H9 (cell line): Measurements from ENCODE around the gene ETV6. TPM values are rescaled to one million over a fixed set of nuclear protein-coding genes. Genes with fewer than 3 reads are reported as not detected.

Source experiments
- DNase-seq: peaks from one replicate; pipeline ENCODE4 v3.0.0-alpha.2; 2017
- H2AFZ ChIP-seq: one replicate; pipeline ENCODE4 v1.6.1; 2013; ENCODE audit warnings: mild to moderate bottlenecking, low read length, control low read depth, moderate library complexity
- H2AK5ac ChIP-seq: 2 replicates; pipeline ENCODE4 v1.6.1; 2013; ENCODE audit warnings: low read length, control low read depth, mixed read lengths; ENCODE audit not compliant: insufficient read length
- H2BK120ac ChIP-seq: one replicate; pipeline ENCODE4 v1.6.1; 2013; ENCODE audit warnings: low read depth, mild to moderate bottlenecking, low read length, control low read depth, inconsistent platforms; ENCODE audit not compliant: poor library complexity, severe bottlenecking
- H2BK12ac ChIP-seq: 2 replicates; pipeline ENCODE4 v1.6.1; 2013; ENCODE audit warnings: low read length, control low read depth, mixed read lengths, low read depth; ENCODE audit not compliant: insufficient read length
- H2BK15ac ChIP-seq: 2 replicates; pipeline ENCODE4 v1.6.1; 2013; ENCODE audit warnings: low read depth, low read length, control low read depth
- H2BK20ac ChIP-seq: one replicate; pipeline ENCODE4 v1.6.1; 2013; ENCODE audit warnings: low read depth, mild to moderate bottlenecking, low read length, control low read depth, inconsistent platforms; ENCODE audit not compliant: poor library complexity, severe bottlenecking
- H2BK5ac ChIP-seq: 2 replicates; pipeline ENCODE4 v1.6.1; 2013; ENCODE audit warnings: low read length, control low read depth, mixed read lengths; ENCODE audit not compliant: insufficient read length
- H3K14ac ChIP-seq: 2 replicates; pipeline ENCODE4 v1.6.1; 2013; ENCODE audit warnings: low read length, control low read depth; ENCODE audit not compliant: insufficient read depth
- H3K18ac ChIP-seq: 2 replicates; pipeline ENCODE4 v1.6.1; 2013; ENCODE audit warnings: low read depth, mild to moderate bottlenecking, mixed read lengths, low read length, control low read depth; ENCODE audit not compliant: insufficient read length
- H3K23ac ChIP-seq: 2 replicates; pipeline ENCODE4 v1.6.1; 2013; ENCODE audit warnings: low read length, control low read depth, mixed read lengths, low read depth; ENCODE audit not compliant: insufficient read length
- H3K23me2 ChIP-seq: 2 replicates; pipeline ENCODE4 v1.6.1; 2013; ENCODE audit warnings: low read depth, mild to moderate bottlenecking, mixed read lengths, low read length, control low read depth; ENCODE audit not compliant: insufficient read length, poor library complexity, severe bottlenecking
- H3K27ac ChIP-seq: 2 replicates; pipeline ENCODE4 v1.5.1; 2013; ENCODE audit warnings: low read length, control low read depth, mixed read lengths, low read depth; ENCODE audit not compliant: insufficient read length
- H3K27me3 ChIP-seq: 2 replicates; pipeline ENCODE4 v1.6.1; 2013; ENCODE audit warnings: low read length, control low read depth, inconsistent platforms; ENCODE audit not compliant: insufficient read depth
- H3K4ac ChIP-seq: 2 replicates; pipeline ENCODE4 v1.6.1; 2013; ENCODE audit warnings: low read depth, mild to moderate bottlenecking, control low read depth, inconsistent platforms, low read length, moderate library complexity
- H3K4me1 ChIP-seq: 2 replicates; pipeline ENCODE4 v1.6.1; 2013; ENCODE audit warnings: low read length, control low read depth, inconsistent platforms; ENCODE audit not compliant: insufficient read depth
- H3K4me2 ChIP-seq: 2 replicates; pipeline ENCODE4 v1.6.1; 2013; ENCODE audit warnings: low read length, control low read depth, mixed read lengths; ENCODE audit not compliant: insufficient read length, insufficient read depth
- H3K56ac ChIP-seq: 2 replicates; pipeline ENCODE4 v1.6.1; 2013; ENCODE audit warnings: low read depth, mild to moderate bottlenecking, mixed read lengths, low read length, control low read depth; ENCODE audit not compliant: insufficient read length
- H3K79me1 ChIP-seq: 2 replicates; pipeline ENCODE4 v1.6.1; 2013; ENCODE audit warnings: low read depth, mild to moderate bottlenecking, moderate library complexity, low read length, control low read depth, inconsistent platforms; ENCODE audit not compliant: insufficient read depth, poor library complexity, severe bottlenecking
- H3K79me2 ChIP-seq: 2 replicates; pipeline ENCODE4 v1.6.1; 2013; ENCODE audit warnings: low read length, control low read depth, inconsistent platforms; ENCODE audit not compliant: insufficient read depth
- H3K9ac ChIP-seq: 2 replicates; pipeline ENCODE4 v1.6.1; 2013; ENCODE audit warnings: low read length, control low read depth, mixed read lengths; ENCODE audit not compliant: insufficient read length; ENCODE audit errors: extremely low read depth
- H3K9me3 ChIP-seq: one replicate; pipeline ENCODE4 v1.6.1; 2013; ENCODE audit warnings: low read depth, low read length, inconsistent platforms; ENCODE audit not compliant: control insufficient read depth
- H3T11ph ChIP-seq: one replicate; pipeline ENCODE4 v1.6.1; 2013; ENCODE audit warnings: mild to moderate bottlenecking, low read length, control low read depth, inconsistent platforms
- H4K20me1 ChIP-seq: one replicate; pipeline ENCODE4 v1.6.1; 2013; ENCODE audit not compliant: control insufficient read depth, insufficient read length, insufficient read depth
- H4K5ac ChIP-seq: 2 replicates; pipeline ENCODE4 v1.6.1; 2013; ENCODE audit warnings: low read depth, mild to moderate bottlenecking, mixed read lengths, low read length, control low read depth; ENCODE audit not compliant: insufficient read length
- H4K8ac ChIP-seq: replicated peaks from 2 replicates; pipeline ENCODE4 v1.6.1; 2013; ENCODE audit warnings: low read length, control low read depth, mixed read lengths, low read depth; ENCODE audit not compliant: insufficient read length
- H4K91ac ChIP-seq: 2 replicates; pipeline ENCODE4 v1.6.1; 2013; ENCODE audit warnings: low read depth, mild to moderate bottlenecking, moderate library complexity, mixed read lengths, low read length, control low read depth; ENCODE audit not compliant: insufficient read length
- H3K27ac Mint-ChIP-seq, 3 experiments: 2 replicates in 2 of 3; 3 replicates in 1 of 3; pipeline ENCODE4 v1.8.0; 2020 to 2021; ENCODE audit warnings: mixed read lengths in 3 of 3, mild to moderate bottlenecking in 1 of 3, moderate library complexity in 1 of 3
- H3K27me3 Mint-ChIP-seq: 2 replicates; pipeline ENCODE4 v1.8.0; 2021; ENCODE audit warnings: low read depth, mild to moderate bottlenecking, moderate library complexity, mixed read lengths
- H3K36me3 Mint-ChIP-seq, 3 experiments: 2 replicates in 2 of 3; 3 replicates in 1 of 3; pipeline ENCODE4 v1.8.0; 2020 to 2021; ENCODE audit warnings: low read depth in 3 of 3, mixed read lengths in 3 of 3; ENCODE audit not compliant: insufficient read depth in 1 of 3
- H3K4me1 Mint-ChIP-seq, 2 experiments: 2 replicates each; pipeline ENCODE4 v1.8.0; 2020; ENCODE audit warnings: mixed read lengths in 2 of 2
- H3K4me3 Mint-ChIP-seq, 2 experiments: 2 replicates in 1 of 2; 3 replicates in 1 of 2; pipeline ENCODE4 v1.8.0; 2020 to 2021; ENCODE audit warnings: mild to moderate bottlenecking in 2 of 2, mixed read lengths in 2 of 2, moderate library complexity in 1 of 2
- H3K9me3 Mint-ChIP-seq, 2 experiments: 2 replicates in 1 of 2; 3 replicates in 1 of 2; pipeline ENCODE4 v1.8.0; 2020; ENCODE audit warnings: mild to moderate bottlenecking in 2 of 2, mixed read lengths in 2 of 2, moderate library complexity in 1 of 2
- WGBS: extraction: QIAGEN DNeasy Blood & Tissue Kit; methylation state at CpG from one replicate; pipeline ENCODE4 v1.1.7; 2013; ENCODE audit warnings: missing lambda C conversion rate, low lambda C conversion rate, mixed read lengths; ENCODE audit not compliant: insufficient read length; ENCODE audit errors: extremely low coverage; 5-methylcytosine and 5-hydroxymethylcytosine counted together
- total RNA-seq: library from RNA; stranded (reverse); gene quantifications from 2 replicates; pipeline ENCODE4 v1.2.1, GENCODE V29; 2021
- TF ChIP-seq, protein P1 (sequence below): fragments of 200-600 bp; sonication (generic); conservative IDR thresholded peaks from 3 replicates; pipeline ENCODE4 v1.8.0; 2021; ENCODE audit warnings: antibody characterized with exemption, mild to moderate bottlenecking

The ETV6 gene
- total RNA-seq, 1 experiment from 2014 or later = 28.7 TPM

DNA sequence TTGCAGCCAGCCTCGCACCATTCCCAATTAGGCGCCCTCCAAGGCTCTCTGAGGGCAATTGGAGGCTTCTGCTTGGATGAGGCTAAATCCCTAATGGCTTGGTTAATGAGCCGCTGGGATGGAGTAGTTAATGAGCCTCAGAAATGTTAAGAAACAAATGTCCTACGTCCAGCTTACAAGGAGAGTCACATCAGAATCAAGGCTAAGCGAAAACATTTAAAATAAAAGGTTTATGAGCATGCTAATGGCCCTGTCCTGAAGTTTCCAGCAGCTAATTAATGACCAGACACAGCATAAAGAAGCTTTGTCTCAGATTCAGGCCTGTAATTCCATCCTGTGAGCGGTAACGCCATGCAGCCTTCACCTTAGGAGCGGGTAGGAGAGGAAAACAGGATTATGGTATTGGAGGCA, 220.6 kb downstream of the ETV6 start:
- H2BK20ac ChIP-seq = no peak overlapping the region
- H3K79me2 ChIP-seq = no peaks in the 10 kb centered on the region
- H2BK15ac ChIP-seq = no peak overlapping the region
- no peaks in the 10 kb centered on the region for H3K27me3 Mint-ChIP-seq
- H3K79me1 ChIP-seq = no peaks in the 10 kb centered on the region
- H3K9me3 Mint-ChIP-seq = peaks cover 13 to 16% of the 10 kb centered on the region in 2 experiments
- no peak overlapping the region for H3K27ac ChIP-seq
- no peak overlapping the region for H2BK120ac ChIP-seq
- H3K14ac ChIP-seq = no peak overlapping the region; the same call in 1 of the 2 replicates
- no peak overlapping the region for H3K56ac ChIP-seq
- H3K4me1 Mint-ChIP-seq = peaks cover 0 to 1% of the 10 kb centered on the region in 2 experiments; a peak in 1 of 4 replicates
- no peak overlapping the region for H2AK5ac ChIP-seq
- no peaks in the 10 kb centered on the region for H3K9me3 ChIP-seq
- no peak overlapping the region for H3K4me2 ChIP-seq
- TF ChIP-seq, protein P1, sequence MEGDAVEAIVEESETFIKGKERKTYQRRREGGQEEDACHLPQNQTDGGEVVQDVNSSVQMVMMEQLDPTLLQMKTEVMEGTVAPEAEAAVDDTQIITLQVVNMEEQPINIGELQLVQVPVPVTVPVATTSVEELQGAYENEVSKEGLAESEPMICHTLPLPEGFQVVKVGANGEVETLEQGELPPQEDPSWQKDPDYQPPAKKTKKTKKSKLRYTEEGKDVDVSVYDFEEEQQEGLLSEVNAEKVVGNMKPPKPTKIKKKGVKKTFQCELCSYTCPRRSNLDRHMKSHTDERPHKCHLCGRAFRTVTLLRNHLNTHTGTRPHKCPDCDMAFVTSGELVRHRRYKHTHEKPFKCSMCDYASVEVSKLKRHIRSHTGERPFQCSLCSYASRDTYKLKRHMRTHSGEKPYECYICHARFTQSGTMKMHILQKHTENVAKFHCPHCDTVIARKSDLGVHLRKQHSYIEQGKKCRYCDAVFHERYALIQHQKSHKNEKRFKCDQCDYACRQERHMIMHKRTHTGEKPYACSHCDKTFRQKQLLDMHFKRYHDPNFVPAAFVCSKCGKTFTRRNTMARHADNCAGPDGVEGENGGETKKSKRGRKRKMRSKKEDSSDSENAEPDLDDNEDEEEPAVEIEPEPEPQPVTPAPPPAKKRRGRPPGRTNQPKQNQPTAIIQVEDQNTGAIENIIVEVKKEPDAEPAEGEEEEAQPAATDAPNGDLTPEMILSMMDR = no peak
- H4K8ac ChIP-seq = no peak overlapping the region
- no peak overlapping the region for H2AFZ ChIP-seq
- H3K23ac ChIP-seq = no peak overlapping the region
- H4K20me1 ChIP-seq = no peaks in the 10 kb centered on the region
- no peaks in the 10 kb centered on the region for H3K27me3 ChIP-seq
- H3K9ac ChIP-seq = no peak overlapping the region
- H3K36me3 Mint-ChIP-seq = peaks cover 27 to 47% (median 45%) of the 10 kb centered on the region in 3 experiments
- no peak overlapping the region for H3K4me3 Mint-ChIP-seq
- H2BK12ac ChIP-seq = no peak overlapping the region
- H3K18ac ChIP-seq = no peak overlapping the region
- no peak for DNase-seq
- no CpG with 5 or more reads among the region's 8 CpGs for WGBS
- H4K91ac ChIP-seq = no peak overlapping the region
- no peak overlapping the region for H2BK5ac ChIP-seq
- no peaks in the 10 kb centered on the region; the same call in 1 of the 2 replicates for H3K4me1 ChIP-seq
- no peak overlapping the region for H4K5ac ChIP-seq
- H3T11ph ChIP-seq = no peak overlapping the region
- peak overlapping the region in 1 of 3 experiments; percentile 32; a peak in 1 of 7 replicates for H3K27ac Mint-ChIP-seq
- no peaks in the 10 kb centered on the region for H3K23me2 ChIP-seq
- H3K4ac ChIP-seq = no peak overlapping the region
